ENCODE data around the gene FAM98A. TPM values are rescaled to one million over a fixed set of nuclear protein-coding genes. Genes with fewer than 3 reads are reported as not detected.

Gene FAM98A
- total RNA-seq, 1 donor from 2014 or later = 23.6 TPM

- DNase-seq (ENCODE audit: low spot score) (peak; percentile 48), ATAC-seq (peak; percentile 30)
Measured at GRCh38 chr2:33598561-33599174, 431 bp downstream of the FAM98A start.

DNA sequence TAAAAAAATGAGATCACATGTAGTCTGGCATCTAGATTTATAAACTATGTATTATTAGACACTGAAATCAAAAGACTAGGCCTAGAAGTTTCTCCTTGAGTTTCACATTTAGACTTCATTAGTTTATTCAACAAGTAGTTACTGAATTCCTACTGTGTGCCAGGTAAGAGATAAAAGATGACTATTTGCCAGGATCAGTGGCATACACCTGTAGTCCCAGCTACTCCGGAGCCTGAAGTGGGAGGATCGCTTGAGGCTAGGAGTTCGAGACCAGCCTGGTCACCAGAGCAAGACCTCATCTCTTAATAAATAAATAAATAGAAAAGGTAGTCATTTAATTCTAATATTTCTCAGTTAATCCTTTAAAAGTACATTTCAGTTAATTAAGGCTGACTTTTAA lies 2.1 kb downstream of the FAM98A start:
- ATAC-seq = no peak
- no peak for DNase-seq (ENCODE audit: low spot score)

GRCh38 chr2:33595385-33595784 lies 3.7 kb downstream of the FAM98A start:
- ATAC-seq (no peak), DNase-seq (ENCODE audit: low spot score) (no peak)

- ATAC-seq (no peak), DNase-seq (ENCODE audit: low spot score) (no peak)
Measured at GRCh38 chr2:33589444-33589843, 9.7 kb downstream of the FAM98A start.

DNA sequence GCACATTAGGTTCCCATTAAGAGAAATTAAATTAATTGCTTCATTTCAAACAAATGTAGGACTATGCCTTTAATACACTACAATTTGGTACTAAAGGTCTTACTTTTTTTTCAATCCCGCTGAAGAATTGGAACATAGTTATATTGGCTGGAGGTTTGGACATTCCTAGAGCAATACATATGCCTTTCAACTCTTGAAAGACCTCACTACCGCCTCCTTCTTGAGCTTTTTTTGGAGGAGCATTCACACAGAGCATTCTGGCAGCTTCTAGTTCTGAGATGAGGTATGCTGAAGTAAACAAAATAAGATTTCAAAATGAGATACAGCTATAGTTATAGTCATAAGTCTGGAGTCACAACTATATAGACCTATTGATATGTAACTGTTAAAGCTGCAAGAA lies 10.9 kb downstream of the FAM98A start:
- ATAC-seq = no peak
- no peak for DNase-seq (ENCODE audit: low spot score)

GRCh38 chr2:33586766-33587165 lies 12.3 kb downstream of the FAM98A start:
- DNase-seq (ENCODE audit: low spot score) (no peak), ATAC-seq (no peak)

DNA sequence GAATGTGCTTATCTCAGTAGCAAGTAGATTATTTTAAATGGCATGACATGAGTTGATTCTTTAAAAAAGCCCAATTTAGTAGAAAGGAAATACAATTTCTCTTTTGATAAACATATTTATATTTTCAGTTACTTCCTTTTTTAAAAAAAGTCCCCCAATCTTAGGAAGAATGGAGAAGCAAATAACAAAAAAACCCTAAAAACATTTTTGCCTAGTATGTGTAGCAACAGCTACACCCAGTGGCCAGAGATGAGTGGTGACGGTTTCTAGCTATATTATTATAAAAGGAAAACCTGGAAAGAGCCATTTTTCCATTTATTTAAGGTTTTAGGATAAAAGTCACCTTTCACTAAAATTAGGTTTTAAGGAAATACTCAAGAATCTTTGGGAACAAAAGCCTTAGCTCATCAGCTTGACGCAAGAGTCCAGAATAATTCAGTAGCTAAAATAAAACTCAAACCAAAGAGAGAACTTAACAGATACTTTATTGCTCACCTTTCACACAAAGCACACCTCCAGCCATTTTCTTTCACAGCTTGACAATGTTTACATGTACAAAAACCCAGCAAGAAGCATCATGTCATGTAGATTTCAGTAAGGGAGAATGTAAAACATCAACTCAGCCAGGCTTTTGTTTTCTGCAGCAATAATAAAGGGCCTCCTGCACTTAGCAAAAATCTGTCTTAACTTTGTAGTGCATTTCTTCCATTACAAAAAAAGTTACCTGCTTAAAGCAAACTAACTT lies 15.7 kb downstream of the FAM98A start:
- ATAC-seq = peak; percentile 82
- DNase-seq (ENCODE audit: low spot score) = no peak

DNA sequence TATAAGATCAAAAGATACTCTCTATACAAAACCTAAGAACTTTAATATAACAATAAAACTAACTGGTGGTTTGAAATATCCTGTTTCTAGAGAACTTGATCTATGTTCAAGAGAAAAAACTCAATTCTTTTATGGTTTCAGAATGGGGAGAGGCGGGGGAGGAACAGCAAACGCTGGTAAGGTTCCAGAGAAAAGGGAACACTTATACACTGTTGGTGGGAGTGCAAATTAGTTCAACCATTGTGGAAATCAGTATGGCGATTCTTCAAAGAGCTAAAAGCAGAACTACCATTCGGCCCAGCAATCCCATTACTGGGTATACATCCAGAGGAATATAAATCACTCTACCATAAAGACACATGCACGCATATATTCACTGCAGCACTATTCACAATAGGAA lies 17.2 kb downstream of the FAM98A start:
- ATAC-seq (no peak), DNase-seq (ENCODE audit: low spot score) (no peak)

- ATAC-seq (no peak), DNase-seq (ENCODE audit: low spot score) (no peak)
Measured at GRCh38 chr2:33579227-33579626, 19.9 kb downstream of the FAM98A start.

DNA sequence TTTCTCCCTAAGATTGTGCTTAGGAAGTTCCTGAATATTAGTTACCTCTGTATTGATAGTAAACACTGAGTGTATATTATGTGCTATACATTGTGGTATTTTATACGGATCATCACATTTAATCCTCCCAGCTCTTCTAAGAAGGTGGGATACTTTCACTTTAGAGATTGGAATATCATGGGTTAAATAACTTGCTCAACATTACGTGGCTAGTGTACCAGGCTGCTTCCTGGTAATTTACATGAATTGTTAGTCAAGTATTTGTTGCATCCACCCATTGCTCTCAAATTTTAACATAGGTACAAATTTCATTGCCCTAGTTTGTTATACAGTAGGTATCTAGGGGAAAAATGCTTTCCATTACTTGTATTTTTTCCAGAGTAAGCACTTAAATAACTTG lies 21.4 kb downstream of the FAM98A start:
- DNase-seq (ENCODE audit: low spot score) (no peak), ATAC-seq (no peak)

DNA sequence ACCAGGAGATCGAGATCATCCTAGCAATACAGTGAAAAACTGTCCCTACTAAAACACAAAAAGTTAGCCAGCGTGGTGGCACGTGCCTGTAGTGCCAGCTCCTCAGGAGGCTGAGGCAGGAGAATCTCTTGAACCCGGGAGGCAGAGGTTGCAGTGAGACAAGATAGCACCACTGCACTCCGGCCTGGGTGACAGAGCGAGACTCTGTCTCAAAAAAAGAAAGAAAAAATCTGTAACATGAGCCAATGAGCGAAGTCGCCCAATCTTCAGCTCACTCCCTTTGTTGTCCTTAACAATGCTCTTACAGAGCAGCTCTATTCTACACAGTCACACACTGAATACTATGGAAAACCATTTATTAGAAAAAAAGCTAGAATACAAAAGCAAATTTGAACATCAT lies 22.0 kb downstream of the FAM98A start:
- no peak for ATAC-seq

DNA sequence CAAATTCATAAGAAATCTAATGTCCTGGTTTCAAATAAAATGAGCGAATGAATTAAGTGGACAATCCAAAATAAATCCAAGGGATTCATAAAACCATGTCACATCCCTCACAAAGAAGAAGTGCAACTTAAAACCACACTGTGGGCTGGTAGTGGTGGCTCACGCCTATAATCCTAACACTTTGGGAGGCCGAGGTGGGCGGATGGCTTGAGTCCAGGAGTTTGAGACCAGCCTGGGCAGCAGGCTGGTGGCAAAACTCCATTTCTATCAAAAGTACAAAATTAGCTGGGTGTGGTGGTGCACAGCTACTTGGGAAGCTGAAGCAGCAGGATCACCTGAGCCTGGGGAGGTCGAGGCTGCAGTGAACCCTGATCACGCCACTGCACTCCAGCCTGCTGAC lies 25.4 kb downstream of the FAM98A start:
- no peak for DNase-seq (ENCODE audit: low spot score)
- no peak for ATAC-seq

More for the DNA sequence above, 22.0 kb downstream of the FAM98A start:
- no peak for DNase-seq (ENCODE audit: low spot score)

- DNase-seq (ENCODE audit: low spot score) (no peak), ATAC-seq (no peak)
Measured at GRCh38 chr2:33570681-33571080, 28.4 kb downstream of the FAM98A start.

DNA sequence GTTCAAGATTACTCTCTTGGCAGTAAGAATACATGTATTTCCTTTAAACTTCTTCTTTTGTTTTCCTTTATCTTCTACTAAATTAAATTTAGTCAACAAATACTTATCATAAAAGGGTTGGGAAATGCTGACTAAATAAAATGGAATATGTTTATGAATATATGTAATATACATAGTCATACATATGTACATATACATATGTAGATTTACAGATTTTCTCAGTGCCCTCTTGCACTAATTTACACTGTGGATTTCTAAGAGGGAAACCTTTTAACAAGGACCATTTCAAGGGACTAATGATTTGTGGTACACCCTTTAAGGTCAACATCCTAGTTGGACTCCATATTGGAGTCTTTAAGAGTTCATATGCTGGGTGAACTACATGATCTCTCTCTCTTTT lies 37.2 kb downstream of the FAM98A start:
- ATAC-seq (no peak), DNase-seq (ENCODE audit: low spot score) (no peak)

DNA sequence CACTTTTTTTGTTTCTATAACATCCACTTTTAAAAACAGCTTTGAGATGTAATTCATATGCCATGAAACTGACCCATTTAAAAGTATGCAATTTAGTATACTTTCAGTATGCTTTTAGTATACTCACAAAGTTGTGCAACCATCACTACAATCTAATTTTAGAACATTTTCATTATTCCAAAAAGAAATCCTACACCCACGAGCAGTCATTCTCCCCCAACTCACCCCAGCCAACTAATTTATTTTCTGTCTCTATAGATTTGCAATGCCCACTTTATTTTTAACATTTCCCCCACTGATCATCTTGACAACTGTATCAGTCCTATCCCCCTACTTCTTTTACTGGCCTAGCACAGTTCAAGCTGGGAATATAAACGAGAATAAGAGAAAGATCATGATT lies 39.1 kb downstream of the FAM98A start:
- no peak for DNase-seq (ENCODE audit: low spot score)
- no peak for ATAC-seq

- ATAC-seq (no peak), DNase-seq (ENCODE audit: low spot score) (no peak)
Measured at GRCh38 chr2:33559328-33559727, 39.8 kb downstream of the FAM98A start.

GRCh38 chr2:33555681-33556080 lies 43.4 kb downstream of the FAM98A start:
- DNase-seq (ENCODE audit: low spot score) = no peak
- no peak for ATAC-seq

DNA sequence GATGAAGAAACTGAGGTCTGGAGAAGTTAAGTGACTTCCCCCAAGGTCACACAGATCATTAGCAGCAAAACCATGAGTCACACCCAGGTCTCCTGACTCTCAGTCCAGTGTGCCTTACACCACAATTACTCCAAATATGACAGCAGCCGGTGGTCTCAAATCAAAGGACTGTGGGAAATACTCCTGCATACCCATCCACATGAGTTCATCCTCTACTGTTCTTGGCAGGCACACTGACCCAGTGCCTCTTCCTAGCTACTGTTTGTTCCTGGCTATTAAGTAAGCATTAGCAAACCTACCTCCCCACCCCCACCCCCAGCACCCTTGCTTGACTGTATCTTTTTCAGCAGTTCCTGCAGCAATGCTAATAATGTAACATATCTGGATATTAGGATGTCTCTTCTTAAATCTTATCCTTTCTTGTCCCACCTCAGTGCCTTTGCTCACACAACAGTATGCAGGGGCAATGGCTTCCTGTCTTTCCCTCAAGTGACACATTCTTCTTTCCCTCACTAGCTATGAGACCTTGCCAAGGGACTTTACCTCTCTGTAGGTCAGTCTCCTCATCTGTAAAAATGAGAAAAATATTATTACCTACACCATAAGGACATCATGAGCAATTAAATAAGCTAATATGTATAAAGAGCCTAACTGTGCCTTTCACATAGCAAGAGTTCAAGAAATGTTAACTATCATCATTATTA lies 46.2 kb downstream of the FAM98A start:
- DNase-seq (ENCODE audit: low spot score) = peak; percentile 53

DNA sequence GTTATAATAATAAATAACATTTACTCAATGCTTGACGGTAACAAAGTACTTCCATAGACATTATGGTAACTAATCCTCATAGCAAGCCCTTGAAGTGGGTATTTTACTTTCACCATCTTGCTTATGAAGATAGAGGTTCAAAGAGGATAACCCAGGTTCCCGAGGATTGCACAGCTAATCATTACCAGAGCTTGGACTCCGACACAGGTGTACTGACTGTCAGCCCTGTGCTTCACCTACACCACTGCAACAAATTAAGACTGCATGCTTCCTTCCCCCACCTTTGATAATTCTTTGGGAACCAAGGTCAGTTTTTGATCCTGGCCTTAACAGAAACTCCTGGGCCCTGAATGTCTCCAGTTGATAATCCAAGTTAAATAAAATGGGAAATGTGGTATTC lies 48.9 kb downstream of the FAM98A start:
- DNase-seq (ENCODE audit: low spot score) = no peak
- ATAC-seq = peak; percentile 80

More for the DNA sequence above, 46.2 kb downstream of the FAM98A start:
- peak; percentile 90 for ATAC-seq

DNA sequence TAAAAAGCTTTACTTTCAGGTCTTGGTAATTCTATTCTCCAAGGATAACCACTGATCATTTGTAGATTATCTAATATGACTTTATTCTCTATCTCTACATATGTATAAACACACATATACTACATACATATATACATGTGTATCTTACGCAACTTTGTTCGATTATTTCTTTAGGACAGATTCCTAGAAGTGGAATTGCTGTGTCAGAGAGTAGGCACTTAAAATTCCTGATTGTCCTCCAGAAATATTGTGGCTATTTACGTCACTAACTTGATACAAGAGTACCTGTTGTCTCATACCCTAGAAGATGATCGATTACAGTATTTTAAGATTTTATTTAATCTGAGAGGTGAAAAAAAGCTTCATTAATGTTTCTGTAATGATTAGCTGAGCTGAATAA lies 57.9 kb downstream of the FAM98A start:
- DNase-seq (ENCODE audit: low spot score) (no peak), ATAC-seq (no peak)

GRCh38 chr2:33535421-33535820 lies 63.7 kb downstream of the FAM98A start:
- DNase-seq (ENCODE audit: low spot score) = no peak
- ATAC-seq = no peak

Data from left lobe of liver (tissue), 2 donors.